GM19238 (cell line): ENCODE measurements around the gene EBNA1BP2.
"Not testable (repeated sequence)": the region's sequence is repeated elsewhere in the genome, so short reads cannot be mapped to it uniquely, and the experiment has no call there.

ENCODE experiments used
- DNase-seq: peaks from one replicate; pipeline ENCODE4 v3.0.0; 2011; ENCODE audit warnings: low spot score; ENCODE audit not compliant: insufficient read length

The EBNA1BP2 gene, protein sequence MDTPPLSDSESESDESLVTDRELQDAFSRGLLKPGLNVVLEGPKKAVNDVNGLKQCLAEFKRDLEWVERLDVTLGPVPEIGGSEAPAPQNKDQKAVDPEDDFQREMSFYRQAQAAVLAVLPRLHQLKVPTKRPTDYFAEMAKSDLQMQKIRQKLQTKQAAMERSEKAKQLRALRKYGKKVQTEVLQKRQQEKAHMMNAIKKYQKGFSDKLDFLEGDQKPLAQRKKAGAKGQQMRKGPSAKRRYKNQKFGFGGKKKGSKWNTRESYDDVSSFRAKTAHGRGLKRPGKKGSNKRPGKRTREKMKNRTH

DNA sequence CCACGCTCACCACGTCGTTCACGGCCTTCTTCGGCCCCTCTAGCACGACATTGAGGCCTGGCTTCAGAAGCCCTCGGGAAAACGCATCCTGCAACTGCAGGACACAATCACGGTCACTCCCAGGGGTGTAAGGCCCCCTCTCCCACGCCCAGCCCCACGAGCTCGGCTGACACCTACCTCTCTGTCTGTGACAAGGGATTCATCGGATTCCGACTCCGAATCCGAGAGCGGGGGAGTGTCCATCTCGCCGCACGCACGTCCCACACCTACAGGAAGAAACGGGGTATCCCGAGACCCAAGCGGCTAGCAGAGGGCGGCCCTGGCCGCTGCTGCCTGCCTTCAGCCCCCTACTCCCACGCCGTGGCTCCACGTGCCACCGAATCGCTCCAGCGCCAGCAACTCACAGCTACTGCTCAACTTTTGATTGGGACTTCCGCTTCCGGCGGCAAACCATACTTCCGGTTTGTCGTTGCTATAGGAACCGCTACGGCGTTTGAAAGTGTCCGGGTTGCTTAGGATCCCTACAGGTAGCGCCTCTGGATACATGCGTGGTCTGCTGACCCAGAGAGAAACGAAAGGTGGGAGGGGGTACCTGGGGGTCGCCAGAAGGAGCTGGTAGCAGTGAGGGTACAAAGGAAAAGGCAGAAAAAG, at the start of gene EBNA1BP2, which contains the start of gene CFAP57:
Gene EBNA1BP2 (minus strand): TSS at position 415 of the 651 bp plus-strand sequence. CDS start 172 bp downstream, at position 243.
Gene CFAP57 (plus strand): TSS at position 455 of the 651 bp plus-strand sequence. CDS start 424 bp downstream, outside the sequence.
- peak; percentile 83 for DNase-seq

DNA sequence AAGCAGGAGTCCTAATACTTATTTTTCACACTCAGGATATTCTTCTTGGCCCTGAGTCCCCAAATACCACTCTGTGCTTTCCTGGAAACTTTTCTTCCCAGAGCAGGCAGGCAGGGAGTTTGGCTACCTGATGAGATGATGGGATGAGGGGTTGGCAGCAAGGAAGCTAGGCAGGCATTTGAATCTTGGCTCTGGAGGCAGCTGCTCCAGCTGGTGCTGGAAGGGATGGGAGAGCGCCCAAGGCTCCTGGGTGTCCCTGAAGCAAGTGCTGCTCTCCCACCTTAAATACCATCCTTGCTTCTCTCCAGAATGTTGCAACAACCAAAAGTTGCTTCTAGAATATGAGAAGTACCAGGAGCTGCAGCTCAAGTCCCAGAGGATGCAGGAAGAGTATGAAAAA, 49.7 kb upstream of the EBNA1BP2 start:
- no peak for DNase-seq

DNA sequence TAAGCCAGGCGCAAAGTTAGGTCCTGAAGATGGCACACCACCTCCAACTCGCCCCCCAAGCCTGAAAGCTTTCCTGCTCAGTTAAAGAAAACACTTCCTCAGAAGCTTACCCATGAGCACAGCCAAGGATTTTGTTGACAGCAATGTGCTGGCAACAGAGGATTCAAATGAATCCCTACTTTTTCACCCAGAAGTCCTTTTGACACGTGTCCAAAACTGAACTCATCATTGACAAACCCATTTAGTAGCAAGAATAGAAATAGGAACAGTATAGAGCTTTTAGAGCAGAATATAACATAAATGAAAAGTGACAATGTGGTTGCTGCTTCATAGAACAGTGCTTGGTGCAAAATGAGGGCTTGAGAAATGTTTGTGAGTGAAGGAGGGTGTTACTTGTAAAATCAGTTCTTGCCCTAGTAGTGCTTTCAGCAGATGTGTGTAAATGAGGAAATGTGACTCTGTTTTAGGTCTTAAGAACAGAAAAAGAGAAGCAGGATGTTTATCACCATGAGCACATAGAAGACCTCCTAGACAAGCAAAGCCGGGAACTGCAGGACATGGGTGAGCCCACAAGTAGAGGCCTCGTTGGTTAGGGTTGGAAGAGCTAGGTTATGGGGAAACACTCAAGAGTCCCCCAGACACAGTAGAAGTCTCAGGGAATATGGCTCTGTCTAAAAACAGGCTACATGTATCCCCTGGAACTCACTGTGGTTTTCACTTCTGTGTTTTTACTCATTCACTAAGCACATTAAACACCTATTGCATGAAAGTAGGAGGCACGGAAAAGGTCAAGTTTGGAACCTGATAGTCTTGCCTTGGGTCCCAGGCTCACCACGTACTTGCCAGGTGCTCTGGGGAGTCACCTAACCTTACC, 49.1 kb upstream of the EBNA1BP2 start:
- peak; percentile 39 for DNase-seq

DNA sequence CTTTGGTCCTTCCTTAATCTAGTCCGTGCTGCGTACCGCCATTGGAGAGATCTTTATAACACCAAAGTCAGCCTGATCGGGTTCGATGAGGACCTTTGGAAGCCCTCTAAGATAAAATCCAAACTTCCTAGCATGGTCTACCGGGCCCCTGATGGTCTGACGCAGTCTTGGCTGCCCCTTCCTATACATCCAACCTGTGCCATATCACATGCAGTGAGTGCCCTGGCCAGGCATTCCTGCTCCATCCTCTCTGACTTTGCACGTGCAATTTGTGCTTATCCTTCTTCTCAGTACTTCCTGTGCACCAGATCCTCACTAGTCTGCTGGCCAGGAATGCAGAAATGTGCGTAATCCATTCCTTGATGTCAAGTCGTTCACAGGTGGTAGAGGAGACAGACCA, 45.7 kb upstream of the EBNA1BP2 start:
- DNase-seq = no peak

DNA sequence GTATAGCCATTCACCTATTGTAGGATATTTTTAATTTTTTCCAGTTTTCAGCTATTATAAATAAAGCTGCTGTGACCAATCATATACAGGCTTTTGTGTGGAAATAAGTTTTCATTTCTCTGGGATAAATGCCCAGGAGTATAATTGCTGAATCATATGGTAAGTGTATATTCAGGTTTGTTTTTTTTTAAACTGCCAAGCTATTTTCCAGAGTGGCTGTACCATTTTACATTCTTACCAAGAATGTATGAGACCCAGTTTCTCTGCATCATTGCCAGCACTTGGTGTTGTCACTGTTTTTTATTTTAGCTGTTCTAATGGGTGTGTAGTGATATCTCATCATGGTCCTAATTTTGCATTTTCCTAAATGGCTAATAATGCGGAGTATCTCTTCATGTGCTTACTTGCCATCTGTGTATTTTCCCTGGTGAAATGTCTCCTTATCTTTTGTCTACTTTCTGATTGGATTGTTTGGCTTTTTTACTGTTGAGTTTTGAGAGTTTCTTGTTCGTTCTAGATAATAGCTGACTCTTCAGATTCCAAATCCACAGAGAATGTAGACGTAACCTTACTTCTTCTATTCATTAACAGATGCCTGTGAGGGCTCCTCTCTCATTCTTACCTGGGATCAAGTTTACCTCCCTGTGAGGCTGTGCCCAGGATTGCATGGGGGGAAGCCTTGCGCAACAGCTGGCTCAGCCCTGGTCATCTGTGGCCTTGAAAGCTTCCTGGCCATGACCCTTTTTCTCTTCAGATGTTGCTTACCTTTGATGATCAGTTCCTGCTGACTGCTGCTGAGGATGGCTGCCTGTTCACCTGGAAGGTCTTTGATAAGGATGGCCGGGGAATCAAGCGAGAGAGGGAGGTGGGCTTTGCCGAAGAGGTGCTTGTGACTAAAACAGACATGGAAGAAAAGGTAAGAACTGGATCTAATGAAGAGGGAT, 42.7 kb upstream of the EBNA1BP2 start:
- no peak for DNase-seq

DNA sequence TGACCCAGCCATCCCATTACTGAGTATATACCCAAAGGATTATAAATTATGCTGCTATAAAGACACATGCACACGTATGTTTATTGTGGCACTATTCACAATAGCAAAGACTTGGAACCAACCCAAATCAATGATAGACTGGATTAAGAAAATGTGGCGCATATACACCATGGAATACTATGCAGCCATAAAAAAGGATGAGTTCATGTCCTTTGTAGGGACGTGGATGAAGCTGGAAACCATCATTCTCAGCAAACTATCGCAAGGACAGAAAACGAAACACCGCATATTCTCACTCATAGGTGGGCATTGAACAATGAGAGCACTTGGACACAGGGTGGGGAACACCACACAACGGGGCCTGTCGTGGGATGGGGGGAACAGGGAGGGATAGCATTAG, 36.2 kb upstream of the EBNA1BP2 start:
- not testable (repeated sequence) for DNase-seq

DNA sequence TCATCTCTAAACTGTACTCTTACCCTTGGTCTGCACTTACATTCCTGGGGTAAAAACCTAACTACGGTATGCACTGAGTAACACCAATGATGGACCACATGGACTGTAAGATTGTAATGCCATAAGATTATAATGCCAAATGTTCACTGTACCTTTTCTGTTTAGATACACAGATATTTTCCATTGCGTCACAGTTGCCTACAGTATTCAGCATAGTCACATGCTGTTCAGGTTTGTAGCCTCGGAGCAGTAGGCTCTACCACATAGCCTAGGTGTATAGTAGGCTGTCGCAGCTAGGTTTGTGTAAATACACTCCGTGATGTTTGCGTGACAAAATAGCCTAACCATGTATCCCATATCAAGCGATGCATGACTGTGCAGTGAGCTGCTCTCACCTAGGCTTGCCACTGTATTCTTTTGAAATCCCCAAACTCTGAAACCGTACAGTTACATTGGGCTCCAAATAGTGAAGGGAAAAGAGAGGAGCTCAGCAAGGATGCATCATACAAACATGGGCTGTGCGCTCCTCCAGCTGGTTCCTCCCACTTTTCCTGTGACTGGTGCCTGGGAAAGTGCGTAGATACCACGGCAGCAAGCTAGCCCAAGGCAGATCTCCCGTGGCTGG, 35.3 kb upstream of the EBNA1BP2 start:
- no peak for DNase-seq

DNA sequence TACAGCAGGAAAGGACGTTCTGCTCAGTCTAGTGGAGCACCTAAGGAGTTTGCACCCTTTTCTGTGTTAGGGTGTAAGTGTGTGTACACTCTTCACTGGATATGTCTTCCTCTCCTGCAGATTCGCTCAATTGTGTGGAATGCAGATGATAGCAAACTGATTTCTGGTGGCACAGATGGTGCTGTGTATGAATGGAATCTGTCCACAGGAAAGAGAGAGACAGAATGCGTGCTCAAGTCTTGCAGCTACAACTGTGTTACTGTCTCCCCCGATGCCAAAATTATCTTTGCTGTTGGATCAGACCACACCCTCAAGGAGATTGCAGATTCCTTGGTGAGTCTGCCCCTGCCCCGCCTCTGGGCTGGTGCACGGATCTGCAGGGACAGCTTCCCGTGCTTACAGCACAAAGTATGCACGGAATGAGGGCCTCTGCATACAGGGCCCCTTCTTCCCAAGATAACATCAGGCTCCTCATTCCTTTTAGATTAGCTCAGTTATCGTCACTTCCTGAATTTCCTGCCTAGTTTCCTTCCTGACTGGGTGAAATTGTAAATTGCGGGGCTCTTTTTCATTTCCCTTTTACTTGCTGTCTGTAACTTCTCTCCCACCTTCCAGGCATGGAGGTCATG, 34.6 kb upstream of the EBNA1BP2 start:
- no peak for DNase-seq

DNA sequence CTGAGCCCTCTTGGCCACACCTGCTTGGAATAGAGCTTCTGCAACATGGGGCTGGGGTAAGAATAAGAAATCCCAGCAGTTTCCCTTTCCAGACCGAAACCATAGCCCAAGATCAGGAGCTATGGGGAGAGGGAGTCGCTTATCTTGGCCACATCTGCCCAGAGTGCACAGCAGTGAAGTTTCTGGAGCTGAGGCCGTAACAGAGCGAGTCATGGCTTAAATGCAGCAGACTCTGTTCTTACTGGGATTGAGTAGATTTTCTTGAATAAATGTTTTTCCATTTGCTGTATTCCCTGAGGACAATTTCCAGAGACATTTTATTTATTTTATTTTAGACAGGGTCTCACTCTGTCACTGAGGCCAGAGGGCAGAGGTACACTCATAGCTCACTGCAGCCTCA, 33.6 kb upstream of the EBNA1BP2 start:
- DNase-seq = no peak

DNA sequence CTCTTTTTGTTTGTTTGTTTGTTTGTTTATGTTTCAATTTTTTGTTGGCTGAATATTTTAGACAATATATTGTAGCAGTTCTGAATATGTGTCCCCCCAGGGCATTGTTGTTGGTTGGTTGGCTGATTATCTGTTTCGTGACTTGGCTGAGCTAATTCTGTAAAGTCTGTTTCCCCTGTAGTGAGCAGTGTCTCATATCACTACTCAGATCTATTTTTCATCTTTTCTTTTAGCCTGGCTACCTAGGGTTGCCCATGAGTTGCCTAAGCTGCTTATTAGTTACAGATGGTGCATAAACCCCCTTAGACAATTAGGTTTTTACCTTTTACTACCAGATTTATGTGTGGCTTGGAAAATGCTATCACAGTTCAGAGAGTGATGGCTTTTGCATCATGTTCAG, 32.3 kb upstream of the EBNA1BP2 start:
- no peak for DNase-seq

DNA sequence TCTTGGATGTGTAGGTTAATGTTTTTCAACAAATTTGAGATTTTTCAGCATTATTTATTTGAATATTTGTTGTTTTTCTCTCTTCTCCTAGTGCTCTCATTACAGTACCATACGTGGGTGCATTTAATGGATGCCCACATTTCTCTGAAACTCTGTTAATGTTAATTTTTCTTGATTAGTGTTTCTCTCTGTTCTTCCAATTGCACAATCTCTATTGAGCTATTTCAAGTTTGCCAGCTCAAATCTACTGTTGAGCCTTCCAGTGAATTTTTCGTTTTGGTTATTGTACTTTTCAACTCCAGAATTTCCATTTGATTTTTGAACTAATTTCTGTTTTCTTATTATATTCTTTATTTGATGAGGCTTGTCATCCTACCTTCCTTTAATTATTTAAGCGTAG, 31.8 kb upstream of the EBNA1BP2 start:
- DNase-seq = no peak

DNA sequence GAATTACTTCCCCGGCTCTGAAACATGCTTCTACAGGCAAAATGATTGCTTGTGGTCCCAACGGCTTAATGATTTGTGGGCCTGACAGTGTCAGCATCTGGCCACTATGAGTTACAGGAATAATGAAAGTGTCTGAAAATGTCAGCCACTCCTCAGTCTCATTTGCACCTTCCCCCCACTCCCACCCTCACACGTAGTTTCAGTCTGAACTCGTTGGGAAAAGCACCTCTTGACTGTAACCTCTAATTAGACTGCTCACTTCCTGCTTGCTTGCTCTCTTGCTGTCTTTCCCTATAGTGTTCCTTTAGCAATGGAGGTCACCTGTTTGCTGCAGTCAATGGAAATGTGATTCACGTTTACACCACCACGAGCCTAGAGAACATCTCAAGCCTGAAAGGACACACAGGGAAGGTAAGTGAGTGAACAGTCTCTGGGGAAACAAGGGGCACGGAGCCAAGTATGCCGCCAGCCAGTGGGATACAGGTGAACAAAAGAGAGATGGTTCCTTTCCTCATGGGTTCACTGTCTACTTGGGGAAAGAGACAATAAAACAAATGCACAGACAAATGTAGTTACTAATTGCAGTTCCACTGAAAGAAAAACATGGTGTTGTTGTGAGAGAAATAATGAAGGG, 27.1 kb upstream of the EBNA1BP2 start:
- peak; percentile 44 for DNase-seq

DNA sequence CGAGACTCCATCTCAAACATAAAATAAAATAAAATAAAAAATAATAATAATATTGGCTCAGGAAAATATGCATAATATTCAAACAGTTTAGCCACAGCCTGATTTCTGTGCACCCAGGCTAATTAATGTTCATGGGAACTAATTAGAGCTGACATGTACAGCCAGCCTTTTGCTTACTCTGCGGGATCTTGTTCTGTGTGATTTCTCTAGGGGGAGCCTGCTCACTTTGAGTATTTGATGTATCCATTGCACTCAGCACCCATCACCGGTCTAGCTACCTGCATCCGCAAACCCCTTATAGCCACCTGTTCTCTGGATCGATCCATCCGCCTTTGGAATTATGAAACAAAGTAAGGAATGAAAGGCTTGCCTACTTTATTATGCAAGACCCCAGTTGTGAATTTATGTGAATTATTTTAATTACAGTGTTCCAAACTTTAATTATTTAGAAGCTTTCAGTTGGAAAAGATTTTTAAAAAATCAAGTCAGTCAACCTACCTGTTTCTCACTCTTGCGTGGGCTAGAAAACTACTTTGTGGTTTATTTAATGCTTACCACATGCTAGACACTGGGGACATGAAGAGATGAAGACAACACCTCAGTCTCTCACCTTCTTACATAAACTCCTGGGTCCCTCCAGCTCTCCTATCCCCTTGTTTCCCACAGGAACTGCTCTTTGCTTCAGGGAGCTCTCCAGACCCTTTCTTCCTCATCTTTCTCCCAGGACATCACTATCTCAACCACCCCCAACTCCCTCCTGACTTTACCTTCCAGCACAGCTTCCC, 25.4 kb upstream of the EBNA1BP2 start:
- no peak for DNase-seq

DNA sequence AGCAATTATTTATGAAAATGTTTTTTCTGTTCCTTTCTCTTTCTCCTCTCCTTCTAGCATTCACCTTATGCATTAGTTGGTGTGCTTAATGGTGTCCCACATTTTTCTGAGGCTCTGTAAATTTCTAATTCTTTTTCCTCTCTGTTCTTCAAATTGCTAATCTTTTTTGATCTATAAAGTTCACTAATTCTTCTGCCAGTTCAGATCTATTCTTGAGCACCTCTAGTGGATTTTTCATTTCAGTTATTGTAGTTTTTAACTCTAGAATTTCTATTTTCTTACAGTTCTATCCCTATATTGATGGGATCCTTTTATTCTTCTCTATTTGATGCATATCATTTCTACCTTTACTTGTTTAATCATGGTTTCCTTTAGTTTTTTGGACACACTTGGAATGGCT, 22.4 kb upstream of the EBNA1BP2 start:
- DNase-seq = no peak

DNA sequence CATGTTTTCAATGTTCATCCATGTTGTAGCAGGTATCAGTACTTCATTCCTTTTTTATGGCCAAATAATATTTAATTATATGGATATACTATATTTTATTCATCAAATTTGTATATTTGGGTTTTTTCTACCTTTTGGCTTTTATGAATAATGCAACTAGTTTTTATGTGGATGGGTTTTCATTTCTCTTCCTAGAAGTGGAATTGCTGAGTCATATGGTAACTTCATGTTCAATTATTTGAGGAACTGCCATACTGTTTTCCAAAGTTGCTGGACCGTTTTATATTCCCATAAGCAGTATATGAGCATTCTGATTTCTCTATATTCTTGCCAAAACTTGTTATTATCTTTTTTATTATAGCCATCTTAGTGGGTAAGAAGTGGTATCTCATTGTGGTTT, 16.0 kb upstream of the EBNA1BP2 start:
- no peak for DNase-seq

DNA sequence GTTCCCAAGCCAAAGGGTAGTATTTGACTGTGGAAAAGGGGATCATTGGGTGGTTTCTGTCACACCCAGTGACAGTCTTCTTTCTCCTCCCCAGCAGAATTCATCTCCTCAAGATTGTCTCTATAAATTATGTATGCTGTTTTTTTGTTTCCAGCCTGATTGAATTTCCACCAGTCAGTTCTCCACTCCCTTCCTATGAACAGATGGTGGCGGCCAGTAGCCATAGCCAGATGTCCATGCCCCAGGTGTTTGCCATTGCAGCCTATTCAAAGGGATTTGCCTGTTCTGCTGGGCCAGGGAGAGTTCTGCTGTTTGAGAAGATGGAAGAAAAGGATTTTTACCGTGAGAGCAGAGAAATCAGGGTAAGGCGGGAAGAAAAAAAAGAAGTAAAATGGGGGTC, 12.9 kb upstream of the EBNA1BP2 start:
- no peak for DNase-seq

DNA sequence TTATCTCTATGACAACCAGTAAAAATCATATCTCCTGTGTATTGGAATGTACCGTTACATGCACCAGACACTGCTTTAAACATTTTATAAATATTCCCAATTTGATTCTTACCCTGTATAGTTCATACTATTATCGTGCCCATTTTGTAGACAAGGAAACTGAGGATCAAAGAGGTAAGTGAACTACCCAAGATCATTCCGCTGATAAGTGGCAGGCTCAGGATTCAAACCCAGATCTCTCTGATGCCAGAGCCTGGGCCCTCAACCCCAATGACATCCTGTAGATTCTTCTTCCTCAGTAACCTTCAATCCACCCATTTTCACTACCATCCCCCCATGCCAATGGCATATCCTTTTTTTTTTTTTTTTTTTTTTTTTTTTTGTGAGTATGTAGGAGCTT, 12.3 kb upstream of the EBNA1BP2 start:
- no peak for DNase-seq

DNA sequence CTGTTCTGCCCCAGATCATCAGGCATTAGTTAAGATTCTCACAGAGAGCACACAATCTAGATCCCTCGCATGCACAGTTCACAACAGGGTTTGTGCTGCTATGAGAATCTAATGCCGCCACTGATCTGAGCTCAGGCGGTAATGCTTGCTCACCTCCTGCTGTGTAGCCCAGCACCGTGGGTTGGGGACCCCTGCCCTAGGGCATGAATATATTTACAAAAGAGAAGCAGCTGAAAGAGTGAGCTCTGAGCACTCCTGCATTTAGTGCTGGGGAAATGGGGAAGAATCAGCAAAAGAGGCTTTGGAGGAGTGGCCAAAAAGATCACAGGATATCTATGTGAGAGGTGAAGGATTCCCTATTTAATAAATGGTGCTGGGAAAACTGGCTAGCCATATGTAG, 5.6 kb upstream of the EBNA1BP2 start:
- DNase-seq = no peak

DNA sequence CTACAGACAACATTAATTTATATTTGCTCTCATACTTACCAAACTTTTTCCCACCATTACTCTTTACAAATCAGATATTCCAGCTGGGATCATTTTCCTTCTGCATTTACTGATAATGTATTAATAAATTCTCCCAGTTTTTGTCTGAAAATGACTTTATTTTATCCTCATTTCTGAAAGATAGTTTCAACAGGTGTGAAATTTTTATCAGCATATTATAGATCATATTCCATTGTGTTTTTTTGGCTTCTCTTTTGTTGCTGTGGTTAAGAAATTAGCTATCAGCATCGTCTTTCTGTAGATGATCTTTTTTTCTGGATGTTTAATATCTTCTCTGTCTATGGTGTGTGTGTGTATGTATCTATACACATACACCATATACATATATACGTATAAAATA, 2.8 kb upstream of the EBNA1BP2 start:
- no peak for DNase-seq
